Raji (cell line): ENCODE data around the gene LRRC41.
A peak's percentile ranks its signal among the peaks of the same experiment; 100 is the strongest.

Source experiments
- POLR2A ChIP-seq: IDR thresholded peaks from 2 replicates; pipeline ENCODE4 v1.6.1; 2011; ENCODE audit warnings: low read depth, low read length, control low read depth; ENCODE audit not compliant: insufficient read depth

Gene LRRC41

DNA sequence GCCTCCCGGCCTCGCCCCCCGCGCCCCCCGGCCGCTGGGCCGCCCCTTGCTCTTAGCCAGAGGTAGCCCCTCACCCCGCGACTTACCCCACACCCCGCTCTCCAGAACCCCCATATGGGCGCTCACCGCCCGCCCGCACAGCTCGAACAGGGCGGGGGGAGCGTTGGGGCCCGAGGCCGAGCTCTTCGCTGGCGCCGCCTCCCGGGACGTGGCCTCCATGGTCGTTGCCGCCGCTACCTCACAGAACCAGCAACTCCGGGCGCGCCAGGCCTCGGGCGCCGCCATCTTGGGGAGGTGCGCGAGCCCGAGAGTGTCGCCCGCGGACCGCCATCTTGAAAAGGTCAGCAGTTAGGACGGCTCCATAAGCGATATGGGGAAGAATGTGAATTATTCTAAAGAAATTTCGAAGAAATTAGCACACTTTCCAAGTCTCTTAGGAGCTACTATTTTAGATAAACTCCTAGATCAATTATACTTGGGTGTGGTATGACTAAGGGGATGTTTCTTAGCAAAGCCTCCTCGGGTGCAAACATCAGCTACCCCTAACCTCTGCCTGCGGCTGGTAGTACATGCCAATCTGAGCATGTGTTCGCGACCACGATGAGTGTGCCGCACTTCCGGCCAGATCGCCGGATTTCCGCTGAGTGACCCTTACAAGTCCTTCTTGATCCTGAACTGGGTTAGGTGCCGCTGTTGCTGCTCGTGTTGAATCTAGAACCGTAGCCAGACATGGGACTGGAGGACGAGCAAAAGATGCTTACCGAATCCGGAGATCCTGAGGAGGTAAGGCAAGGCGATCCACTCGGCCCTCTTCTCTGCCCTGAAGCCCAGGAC lies at the start of gene LRRC41, which contains the start of gene UQCRH:
Gene LRRC41, minus strand, starts transcription at position 579 of the 834 bp plus-strand sequence. Its CDS starts 294 bp downstream, at position 285.
Gene UQCRH, plus strand, starts transcription at position 661 of the 834 bp plus-strand sequence. Its CDS starts 69 bp downstream, at position 730.
- TF ChIP-seq POLR2A = peak; percentile 87

- TF ChIP-seq POLR2A = no peak
Measured at GRCh38 chr1:46352363-46352762, 48.9 kb upstream of the LRRC41 start.

DNA sequence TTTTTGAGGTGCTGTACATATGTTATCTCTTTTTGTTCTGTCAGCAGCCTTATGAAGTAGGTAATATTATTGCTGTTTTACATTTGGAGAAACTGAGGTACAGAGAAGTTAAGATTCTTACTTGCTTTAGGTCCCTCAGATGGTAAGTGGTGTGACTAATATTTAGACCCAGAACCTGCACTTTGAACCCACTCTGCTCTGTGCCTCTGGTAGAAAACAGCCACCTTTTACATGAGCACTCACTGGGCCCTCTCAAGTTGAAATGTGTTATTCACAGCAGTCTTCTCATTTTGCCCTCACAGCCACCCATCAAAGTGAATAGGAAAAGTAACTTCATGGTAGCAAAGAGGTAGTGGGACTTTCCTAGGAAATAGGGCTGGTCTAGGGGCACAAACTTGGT lies 41.9 kb upstream of the LRRC41 start:
- TF ChIP-seq POLR2A = no peak

DNA sequence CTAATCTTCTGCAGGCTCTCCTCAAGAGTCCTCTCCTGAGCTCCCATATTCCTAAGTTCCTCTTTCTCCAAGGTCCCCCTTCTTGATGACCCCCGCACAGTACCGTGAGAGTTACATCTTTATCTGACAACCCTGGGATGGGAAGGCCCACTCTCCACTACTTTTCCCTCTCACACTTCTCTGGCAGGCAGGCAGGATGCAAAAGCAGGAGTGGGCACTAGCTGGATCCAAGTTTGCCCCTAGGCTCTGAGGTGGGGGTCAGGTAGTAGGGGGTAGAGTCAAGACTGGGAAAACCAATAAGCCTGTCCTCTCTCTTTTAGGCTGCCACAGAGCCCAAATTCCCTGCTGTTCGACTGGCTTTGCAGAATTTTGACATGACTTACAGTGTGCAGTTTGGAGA lies 41.1 kb upstream of the LRRC41 start:
- TF ChIP-seq POLR2A = no peak

DNA sequence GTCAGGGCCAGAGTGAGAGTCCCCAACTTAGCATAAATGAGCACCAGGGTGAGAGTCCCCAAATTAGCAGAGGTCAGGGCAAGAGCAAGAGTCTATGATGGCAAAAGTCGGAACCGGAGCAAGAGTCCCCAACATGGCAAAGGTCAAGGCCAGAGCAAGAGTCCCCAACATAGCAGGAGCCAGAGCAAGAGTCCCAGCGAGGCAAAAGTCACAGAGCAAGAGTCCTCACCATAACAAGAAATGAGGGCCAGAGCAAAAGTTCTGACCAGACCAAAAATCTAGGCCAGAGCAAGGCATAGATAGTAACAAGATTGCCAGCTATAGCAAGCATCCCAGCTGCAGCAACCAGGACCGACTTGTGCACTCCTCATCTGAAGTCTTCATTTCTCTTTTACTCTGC lies 40.3 kb upstream of the LRRC41 start:
- no peak for TF ChIP-seq POLR2A

DNA sequence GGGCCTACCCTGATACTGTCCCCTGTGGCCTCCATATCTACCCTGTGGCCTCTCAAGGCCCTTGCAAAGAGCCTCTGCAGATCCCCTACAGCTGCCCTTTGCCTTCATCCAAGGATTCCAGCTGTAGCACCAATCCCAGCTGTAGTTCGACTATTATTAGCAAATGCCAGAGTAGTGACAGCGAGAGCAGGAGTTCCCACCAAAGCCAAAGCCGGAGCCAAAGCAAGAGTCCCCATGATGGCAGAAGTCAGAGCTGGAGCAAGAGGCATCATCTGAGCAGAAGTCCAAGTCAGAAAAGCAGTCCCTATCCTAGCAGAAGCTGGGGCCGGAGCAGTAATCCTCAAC lies 39.9 kb upstream of the LRRC41 start:
- no peak for TF ChIP-seq POLR2A

DNA sequence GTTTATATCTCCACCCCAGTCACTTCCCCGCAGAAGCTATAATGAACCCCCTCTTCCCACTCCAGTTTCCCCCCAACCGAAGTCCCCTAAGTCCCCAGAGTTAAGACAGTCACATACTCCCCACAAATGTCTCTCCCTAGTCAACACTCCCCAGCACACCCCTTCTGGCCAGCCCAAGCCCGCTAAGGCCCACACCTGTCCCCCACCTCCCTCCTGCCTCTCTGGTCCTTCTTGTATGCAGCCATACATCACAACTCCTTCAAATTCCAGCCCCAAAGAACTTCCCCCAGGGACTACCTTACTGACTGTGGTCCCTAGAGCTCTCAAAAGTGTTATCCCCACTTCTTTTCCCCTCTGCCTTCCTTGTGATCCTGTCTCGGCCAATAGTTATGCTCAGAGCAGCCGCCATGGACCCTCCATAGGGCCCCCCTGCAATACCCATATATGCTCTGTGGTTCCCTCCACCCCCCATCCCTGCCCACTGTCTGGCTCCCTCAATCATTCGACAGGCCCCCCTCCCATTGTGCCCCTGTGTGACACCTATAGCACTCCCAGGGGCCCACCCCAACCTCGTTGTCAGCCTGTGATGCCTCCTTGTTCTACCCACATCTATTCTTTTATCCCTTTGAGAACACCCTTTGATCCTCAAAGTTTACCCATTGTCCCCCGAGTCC lies 39.4 kb upstream of the LRRC41 start:
- no peak for TF ChIP-seq POLR2A

- no peak for TF ChIP-seq POLR2A
Measured at GRCh38 chr1:46342084-46342656, 38.8 kb upstream of the LRRC41 start.

DNA sequence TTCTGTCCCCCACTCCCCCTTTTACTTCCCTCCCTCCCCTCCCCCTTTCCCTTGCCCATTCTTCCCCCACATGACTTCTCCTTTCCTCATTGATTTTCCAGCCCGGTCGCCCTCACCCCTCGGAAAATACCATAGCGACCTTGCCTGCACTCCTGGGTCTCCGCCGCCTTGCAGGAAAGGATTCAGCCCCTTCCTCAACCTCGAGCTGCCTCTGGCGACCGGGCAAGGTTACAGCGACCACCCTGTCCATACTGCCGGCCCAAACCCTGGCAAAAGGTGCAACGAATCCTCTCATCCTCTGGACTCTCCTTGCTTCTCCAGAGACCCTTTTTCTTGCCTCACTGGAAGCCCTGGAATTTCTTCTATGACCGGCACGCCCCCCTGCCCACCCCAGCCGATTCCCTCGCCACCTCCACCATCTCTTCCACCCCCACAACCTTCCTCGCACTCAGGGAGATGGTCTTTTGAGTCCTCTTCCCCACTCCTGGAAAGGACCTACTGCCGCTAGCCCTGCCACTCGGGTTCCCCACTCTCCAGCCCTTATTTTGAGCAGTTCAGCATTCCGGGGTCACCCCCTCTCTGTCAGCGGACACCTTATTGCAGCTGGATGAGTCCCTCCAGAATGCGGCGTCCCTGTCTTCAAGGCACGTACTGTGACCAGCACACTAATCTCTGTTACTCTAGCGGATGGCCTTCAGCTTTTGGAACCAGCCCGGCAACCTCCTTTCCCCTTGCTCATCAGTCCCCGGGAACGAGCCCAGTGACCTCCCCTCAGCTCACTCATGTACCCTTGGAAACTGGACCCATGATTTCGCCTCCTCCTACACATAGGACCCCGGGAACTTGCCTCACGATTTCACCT lies 38.0 kb upstream of the LRRC41 start:
- no peak for TF ChIP-seq POLR2A

DNA sequence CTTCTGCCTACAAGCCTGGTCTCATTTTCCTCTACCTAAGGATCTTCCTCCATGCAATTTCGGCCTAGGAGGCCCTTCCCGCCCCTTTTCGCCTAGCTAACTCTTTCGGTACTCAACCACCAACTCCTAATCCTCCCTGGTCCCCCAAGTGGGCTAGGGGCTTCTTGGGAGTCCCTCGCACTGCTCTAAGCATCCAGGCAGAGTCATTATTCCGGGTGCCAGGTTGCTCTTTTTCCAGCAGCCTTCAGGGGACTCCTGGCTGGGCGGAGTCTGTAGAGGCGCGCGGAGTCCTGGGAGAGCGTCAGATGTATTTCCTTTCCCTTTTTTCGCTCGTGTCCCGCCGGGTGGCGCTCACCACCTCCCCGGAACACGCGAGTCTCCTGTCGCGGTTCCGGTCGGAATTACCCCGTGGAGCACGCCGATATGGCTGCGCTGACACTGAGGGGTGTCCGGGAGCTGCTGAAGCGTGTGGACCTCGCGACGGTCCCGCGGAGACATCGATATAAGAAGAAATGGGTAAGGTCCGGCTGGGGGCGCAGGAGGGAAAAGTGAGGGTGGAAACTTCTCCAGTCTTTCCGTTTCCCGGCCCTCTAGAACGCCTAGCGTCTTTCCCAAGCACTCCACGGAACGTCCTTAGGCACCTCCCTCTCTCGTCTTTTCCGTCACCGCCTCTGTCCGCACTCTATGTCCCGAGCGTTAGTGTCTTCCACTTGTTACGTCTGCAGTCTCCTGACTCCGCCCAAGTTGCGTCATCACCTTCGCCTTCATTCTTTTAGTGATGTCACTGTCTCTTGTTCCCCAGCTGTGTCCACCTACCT lies 37.2 kb upstream of the LRRC41 start, which contains the start of gene NSUN4:
Gene NSUN4, plus strand, starts transcription at position 404 of the 818 bp plus-strand sequence. Its CDS starts 20 bp downstream, at position 424.
- TF ChIP-seq POLR2A = peak; percentile 92

DNA sequence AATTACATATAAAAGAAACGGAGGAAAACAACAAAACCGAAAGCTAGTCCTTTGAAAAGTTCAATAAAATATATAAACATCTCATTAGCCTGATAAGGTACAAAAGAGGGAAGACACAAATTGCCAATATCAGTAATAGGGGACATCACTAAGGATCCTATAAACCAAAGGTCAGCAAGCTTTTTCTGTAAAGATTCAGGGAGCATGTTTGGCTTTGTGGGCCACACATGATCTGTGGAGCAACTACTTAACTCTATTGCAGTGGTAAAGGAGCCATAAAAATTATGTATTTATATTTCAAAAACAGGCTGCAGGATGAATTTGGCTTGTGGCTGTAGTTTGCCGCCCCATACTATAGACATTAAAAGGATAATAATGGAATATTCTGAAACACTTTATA lies 31.7 kb upstream of the LRRC41 start:
- TF ChIP-seq POLR2A = no peak

DNA sequence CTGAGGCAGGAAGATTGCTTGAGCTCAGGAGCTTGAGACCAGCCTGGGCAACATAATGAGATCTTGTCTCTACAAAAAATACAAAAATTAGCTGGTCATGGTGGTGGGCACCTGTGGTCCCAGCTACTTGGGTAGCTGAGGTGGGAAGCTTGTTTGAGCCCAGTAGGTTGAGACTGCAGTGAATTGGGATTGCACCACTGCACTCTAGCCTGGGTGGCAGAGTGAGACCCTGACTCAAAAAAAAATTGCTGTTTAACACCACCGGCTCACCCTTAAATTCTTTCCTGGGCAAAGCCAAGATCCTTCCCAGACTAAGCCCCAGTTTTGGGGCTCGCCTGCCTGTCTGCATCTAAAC lies 30.6 kb upstream of the LRRC41 start:
- no peak; the same call in 1 of the 2 replicates for TF ChIP-seq POLR2A

- TF ChIP-seq POLR2A = peak; percentile 44
Measured at GRCh38 chr1:46333300-46334029, 30.0 kb upstream of the LRRC41 start.
